Stimulated activated CD8-positive, alpha-beta memory T cell treated with anti-CD3 and anti-CD28 coated beads, Interleukin-4, amount 100 ng/mL, for 1 hour (primary cell): ENCODE measurements around the gene CSMD2.

Source experiments
- DNase-seq, 2 donors: peaks; one replicate each; pipeline ENCODE4 v3.0.0-alpha.2; 2020; ENCODE audit warnings: low read depth in 2 of 2, low spot score in 1 of 2

CSMD2 gene

DNA sequence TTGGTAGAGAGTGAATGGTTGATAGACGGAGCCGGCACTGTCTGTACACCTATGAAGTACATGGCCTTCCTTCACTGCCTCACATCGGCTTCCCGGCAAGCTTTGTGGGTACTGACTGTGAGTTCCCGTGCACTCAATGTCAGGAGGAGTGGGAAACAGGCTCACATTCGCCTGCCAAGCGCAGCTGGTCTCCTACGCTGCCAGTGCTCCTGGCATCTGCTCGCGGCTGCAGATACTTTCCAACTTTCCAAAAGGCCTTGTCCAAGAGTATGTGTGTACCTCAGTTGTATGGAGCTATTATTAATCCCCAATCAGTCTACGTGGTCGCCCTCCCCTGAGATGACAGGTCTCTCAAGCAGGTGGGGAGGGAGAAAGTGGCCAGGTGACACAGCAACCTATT is 511.8 kb downstream of the CSMD2 start:
- DNase-seq, result no peak

- no peak for DNase-seq
These were observed 514.3 kb downstream of the CSMD2 start for GRCh38 chr1:33650708-33651107.

DNA sequence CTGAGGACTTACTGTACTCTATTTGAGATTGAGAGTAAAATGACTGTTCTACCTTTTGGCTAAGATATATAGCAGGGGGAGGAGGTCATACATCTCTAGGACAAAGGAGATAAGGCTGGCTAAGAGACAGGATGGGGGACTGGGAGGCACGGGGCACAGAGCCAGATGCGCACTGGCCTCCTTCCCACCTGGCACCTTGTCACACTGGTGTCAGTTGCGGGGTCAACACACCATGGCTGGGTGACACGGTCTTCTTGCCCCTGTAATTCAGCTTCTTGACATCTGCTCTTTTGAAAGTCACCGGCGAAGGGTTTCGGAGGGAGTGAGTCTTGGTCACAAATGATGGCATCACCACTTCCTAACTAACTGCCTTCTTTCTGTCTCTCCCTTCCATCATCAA is 515.3 kb downstream of the CSMD2 start:
- DNase-seq, result no peak

DNA sequence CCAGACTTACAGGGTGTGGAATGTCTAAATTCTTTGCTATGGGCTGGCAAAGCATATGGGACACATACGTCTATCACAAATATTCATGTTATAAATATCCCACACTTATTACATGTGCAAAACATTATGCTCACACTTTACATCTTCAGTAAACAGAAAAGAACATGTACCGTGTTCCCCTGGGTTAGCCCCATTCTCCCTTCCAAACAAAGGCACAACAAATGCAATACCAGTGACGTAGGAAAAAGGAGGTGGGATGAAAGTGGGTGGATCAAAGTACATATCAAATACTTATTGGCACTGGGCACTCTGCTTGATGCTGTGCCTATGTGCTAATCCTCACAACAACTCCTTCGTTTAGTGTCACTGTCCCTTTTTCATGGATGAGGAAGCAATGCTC is 521.8 kb downstream of the CSMD2 start:
- no peak for DNase-seq

DNA sequence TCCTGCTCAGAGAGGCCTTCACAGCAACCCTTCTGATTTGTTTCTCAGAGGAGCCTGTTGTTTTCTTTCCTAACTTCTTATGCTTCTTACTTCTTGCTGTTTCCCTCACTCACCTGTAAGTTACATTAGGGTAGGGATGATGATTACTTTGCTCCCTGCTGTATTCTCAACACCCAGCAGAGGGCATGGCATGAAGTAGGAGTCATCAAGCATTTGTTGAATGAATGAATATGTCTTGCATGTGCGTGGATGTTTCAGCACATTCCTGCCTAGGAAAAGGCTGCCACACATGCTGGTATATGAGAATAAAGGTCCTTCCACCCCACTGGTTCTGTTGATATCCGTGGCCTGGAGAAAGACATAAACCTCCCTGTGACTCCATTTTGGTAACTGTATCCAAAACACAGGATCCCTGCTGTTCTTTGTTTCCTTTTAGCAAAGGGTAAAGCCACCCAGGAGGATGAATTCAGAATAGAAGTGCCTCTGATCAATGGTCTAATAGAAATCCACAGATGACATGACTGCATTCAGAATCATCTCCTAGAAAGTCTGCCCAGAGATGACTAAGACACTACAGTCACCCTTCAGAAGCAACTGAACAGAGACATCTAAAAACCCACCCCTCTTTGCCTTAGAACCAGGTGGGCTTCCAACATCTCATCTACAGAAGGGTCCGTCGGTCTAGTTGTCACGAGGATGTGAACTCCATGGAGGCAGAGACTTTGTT is 523.8 kb downstream of the CSMD2 start:
- DNase-seq, result no peak

- DNase-seq, result no peak
These were observed 524.8 kb downstream of the CSMD2 start for GRCh38 chr1:33640114-33640660.

DNA sequence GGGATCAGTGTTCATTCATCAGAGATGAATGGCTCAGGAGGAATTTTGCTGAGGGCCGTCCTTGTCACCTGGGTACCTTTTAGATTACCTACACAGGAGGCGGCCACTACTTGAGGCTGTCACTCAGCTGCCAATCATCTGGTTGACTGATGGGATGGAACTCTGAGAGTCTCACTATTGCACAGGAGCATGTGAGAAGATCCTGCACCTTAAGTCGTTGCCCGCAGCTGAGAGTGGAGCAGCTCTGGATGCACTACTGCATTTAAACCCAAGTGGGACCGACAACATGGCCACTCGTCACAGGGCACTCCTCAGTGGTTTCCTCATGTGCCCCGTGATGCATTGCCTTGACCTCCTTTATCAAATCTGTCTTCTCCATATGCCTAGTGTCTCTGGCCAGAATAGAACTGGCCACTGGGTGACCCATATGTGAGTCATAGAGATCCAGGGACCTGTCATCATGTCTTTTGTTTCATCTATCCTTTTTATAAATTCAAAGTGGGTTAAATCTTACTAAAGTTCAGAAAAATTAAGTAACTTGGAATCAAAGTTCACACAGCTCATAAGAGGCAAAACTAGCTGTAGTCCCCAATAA is 527.1 kb downstream of the CSMD2 start:
- DNase-seq, result no peak

- no peak for DNase-seq
These were observed 528.8 kb downstream of the CSMD2 start for GRCh38 chr1:33636209-33636608.

DNA sequence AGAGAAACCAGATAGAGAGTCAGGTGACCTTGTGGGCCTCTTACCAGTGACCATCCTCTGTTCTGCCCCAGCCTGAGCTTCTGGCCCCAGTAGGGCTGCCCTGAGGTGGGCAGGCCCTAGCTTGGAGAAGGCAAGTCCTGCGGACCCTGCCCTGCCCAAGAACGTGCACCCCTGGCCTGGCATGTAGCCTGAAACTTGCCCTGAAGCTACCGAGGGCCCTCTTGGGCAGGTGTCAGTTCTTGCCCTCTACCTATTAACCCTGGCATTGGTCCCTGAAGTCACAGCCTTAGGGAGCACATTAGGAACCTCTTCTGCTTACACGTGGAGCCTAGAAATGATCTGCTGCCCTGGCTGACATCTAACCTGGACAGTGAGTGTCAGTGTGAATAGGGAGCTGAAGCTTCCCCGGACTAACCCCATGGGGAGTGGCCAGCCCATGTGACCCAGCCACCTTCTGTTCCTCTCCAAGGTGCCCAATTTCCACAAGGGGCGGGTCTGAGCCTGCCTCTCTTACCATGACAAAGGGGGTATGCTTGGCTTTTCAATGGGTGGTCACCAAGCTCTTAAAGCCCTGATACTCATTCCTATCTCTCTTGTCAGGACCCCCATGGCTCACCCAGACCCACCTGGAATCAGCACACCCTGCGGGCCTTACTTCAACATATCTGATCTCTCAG is 529.6 kb downstream of the CSMD2 start:
- no peak for DNase-seq

GRCh38 chr1:33634806-33635205 is 530.2 kb downstream of the CSMD2 start:
- DNase-seq, result no peak

DNA sequence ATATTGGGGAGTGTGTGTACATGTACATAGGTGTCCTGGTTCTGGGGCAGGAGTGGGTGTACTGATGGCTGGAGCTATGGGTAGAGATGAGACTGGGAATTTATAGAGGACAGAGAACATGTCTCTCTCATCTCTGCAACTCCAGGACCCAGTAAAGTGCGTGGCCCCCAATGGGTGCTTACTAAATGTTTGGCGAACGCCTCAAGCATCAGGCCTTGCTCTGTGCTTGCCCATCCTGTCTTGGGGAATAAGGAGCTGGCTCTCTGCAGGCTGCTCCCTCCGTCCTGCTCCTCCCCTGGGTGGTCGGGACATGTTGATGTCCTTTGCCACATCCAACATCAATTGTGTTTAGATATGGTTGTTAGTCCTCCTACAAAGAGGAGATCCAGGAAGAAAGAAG is 530.9 kb downstream of the CSMD2 start:
- no peak for DNase-seq

DNA sequence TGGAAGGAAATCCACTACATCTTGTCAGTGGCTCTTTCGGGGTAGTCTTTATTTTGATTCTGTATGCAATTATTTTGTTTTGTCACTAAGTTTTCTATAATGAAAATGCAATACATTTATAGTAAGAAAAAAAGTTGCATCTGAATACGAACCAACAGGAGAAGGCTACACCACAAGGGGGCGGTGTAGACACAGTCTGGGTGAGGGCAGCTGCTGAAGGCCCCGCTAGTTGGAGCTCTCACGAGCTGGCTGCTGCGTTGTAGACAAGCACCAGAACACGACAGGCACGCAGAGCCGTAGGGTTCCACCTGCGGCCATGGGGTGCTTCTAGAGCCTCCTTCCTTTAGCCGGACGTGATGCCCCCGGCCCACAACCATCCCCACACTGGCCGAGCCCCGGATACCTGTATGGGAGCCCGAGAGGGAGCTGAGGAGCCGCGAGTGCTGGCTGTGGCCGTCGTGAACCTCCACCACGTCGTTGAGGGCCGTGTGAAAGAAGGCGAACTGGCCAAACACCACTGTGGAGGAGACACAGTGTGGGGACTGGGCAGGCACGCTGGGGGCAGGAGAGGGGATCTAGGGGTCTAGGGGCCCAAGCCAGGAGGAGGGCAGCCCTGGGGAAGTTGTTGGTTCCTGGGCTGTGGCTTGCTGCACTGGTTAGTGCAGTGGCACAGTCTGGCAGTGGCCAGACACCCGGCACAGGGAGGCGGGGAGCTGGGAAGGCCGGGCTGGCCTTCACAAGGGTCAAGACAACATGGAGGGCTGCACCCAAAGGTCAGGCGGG is 531.8 kb downstream of the CSMD2 start:
- DNase-seq, result peak; percentile 49 to 75

DNA sequence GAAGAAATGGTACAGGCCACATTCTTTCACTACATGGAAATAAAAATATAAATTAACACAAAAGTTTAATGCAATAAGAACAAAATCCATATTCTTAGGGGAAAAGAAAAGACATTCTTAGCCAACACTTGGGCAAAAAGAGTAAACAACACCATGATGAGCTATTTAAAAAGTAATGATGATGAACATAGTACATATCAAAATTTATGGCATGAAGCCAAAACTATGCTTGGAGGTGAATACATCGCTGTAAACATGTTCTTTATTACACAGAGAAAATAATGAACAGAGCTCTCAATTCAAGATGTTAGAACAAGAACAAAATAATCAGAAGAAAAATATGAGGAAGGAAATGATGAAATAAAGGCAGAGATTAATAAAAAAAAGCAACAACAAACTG is 534.3 kb downstream of the CSMD2 start:
- no peak for DNase-seq

DNA sequence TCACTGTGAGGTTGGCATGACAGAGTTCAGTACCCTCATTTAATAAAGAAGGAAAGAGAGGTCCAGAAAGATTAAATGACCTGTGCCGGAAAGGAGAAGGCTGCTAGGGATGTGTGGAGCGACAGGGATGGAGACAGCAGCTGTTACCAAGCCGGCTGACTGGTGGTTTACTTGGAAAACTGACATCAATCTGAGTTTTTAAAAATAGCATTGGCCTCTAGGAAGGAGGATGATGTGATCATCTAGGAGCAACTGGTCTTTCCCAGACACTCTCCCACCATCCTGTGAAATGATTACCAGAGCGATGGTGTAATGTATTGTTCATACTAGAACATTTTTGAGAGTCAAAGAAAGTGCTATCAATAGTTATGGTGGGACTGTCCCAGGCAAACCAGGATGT is 538.2 kb downstream of the CSMD2 start:
- no peak for DNase-seq

DNA sequence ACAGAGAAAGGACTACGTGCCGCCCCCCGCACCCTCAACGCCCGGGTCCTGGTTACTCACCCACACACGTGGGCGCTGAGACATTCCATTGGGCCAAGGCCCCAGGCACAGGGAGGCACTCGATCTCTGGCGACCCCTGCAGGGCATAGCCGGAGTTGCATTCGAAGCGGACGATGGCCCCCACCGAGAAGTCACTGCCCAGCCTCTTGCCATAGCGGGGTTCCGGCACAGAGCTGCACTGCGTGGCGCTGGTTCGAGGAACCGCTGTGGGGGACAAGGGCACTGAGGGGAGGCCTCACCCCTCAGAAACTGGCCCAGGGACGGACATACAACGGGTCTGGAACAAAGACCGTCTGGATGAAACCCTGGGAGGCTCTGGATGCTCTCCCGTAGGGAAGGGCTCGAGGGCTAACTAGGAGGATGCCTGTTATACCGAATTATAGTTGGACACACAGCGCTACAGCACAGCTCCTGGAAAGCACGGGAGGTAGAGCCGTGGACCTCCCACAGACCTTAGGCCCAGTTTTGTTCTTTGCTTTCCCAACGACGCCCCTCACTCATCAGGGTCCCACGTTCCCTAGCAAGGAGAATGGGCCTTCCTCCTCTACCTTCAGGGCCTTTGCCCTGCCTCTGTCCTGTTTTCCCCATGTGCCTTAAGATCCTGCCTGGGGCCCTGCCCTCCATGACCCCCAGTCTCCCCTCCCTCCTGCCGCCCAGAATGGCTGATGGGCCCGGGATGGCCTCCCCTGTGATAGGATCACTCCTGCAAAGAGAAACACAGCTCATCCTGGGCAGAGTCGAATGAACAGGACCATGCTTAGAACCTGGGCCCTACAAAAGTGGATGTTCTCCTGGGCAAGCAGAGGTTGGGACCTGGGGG is 539.8 kb downstream of the CSMD2 start:
- no peak for DNase-seq

DNA sequence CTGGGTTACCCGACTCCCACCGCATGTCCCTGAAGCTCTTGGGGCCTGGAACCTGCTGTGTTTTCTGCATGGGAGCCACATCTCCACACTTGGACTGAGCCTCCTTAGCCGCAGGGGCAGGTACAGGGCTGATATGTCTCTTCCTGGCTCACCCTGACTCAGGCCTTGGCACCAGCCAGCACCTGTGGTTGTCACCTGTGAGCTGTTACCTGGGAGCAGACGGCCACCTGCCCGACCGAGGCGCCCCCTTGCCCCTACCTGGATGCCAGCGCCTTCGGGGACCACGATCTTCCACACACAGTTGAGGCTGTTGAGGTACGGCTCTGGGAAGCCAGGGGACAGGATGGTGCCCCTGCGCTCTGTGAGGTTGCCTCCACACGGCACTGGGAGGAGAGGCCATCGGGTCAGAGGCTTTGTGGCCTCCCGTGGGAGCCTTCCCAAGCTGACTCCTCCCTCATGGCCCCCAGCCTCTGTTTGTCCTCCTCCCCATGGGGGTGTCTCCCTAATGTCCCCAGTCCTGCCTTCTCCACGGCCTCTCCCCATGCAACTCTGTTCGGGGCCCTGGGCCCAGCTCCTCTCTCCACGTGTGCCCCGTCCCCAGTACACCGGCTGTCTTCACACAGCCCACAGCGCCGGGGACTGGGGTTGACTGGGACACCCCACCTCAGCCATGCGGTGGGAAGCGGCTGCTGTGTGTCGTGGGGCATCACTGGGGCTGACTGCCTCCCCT is 540.6 kb downstream of the CSMD2 start:
- no peak for DNase-seq

GRCh38 chr1:33623811-33624210 is 541.2 kb downstream of the CSMD2 start:
- no peak for DNase-seq

- DNase-seq, result no peak
These were observed 542.3 kb downstream of the CSMD2 start for GRCh38 chr1:33622757-33623156.

- DNase-seq, result no peak
These were observed 546.4 kb downstream of the CSMD2 start for GRCh38 chr1:33618636-33619035.

DNA sequence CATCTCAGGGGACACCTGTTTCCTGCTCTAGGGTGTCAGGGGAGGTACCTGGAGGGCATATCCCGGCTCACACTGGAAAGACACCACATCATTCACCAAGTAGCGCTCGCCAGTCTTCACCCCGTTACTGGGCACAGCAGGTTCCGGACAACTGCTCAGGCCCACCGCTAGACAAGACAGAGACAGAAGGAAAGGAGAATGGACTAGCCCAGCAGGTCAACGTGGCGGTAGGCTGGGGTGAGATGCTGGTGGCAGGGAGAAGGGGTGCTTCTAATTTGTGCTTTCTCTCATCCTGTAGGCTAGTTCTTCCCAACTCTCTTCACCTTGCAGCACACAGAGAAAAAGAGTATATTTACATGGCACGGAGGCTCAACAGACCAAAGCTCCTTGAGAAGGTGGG is 547.6 kb downstream of the CSMD2 start:
- DNase-seq, result no peak
